G401 (cell line): ENCODE results near the gene BRSK1. TPM values are rescaled to one million over a fixed set of nuclear protein-coding genes. Genes with fewer than 3 reads are reported as not detected.
A peak's percentile ranks its signal among the peaks of the same experiment; 100 is the strongest.
"Not testable (repeated sequence)": the region's sequence is repeated elsewhere in the genome, so short reads cannot be mapped to it uniquely, and the experiment has no call there.

ENCODE experiments used
- DNase-seq: peaks from one replicate; pipeline ENCODE4 v3.0.0-alpha.2; 2015; ENCODE audit warnings: low spot score
- in situ Hi-C: cut with HindIII; loops from 2 replicates; pipeline ENCODE4 v1.10.0; 2016; ENCODE audit warnings: low sequenced_read_pairs, mixed read lengths
- total RNA-seq: library from RNA; depleted of rRNA; stranded (reverse); fragments of >200 nt; shearing (Covaris generic); gene quantifications from 2 replicates; pipeline ENCODE4 v1.2.3, GENCODE V29; 2014

BRSK1 gene
- total RNA-seq, 1 experiment from 2014 or later = 8.9 TPM

DNA sequence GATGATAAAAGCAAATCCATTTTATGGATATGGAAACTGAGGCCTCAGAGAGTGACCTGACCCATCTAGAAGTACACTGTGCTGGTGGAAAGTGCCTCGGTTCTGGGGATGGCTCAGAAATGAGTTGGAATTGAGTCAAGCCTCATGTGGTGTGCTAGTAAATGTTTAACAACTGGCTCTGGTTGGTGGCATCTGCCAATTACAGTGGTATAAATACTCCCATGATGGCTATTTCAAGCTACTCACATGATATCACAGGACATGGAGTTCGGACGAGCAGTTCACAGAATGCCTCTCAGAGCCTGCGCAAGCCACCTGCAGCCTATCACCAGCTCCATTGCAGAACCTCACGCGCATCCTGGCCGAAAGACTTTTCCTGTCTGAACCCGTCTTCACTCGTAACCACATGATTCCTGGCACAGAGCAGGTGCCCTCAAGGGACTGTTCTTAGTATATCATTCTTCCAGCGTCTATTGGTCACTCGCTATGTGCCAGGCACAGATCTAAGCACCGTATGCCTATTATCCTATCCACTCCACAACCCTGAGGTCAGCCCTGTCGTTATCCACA is 32.2 kb downstream of the BRSK1 start:
- in situ Hi-C loops = no loop called here

DNA sequence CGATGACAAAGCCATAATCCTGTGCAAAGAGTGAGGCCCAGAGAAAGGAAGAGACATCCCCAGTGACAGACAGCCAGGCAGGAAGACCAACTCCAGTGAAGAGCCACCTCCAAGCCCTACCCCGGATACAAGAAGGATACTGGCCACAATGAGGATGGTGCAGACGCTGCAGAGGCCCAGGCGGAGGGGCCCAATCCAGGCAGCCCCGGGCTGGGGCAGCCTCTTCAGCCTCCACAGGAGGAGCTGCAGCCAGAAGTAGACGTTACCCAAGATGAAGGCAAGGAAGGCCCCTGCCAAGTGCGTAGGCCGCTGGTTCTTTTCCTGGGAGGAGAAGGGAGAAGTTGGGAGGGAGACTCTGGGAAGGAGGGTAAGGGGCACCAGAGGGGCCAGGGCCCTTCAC is 32.8 kb downstream of the BRSK1 start:
- no peak for DNase-seq
- in situ Hi-C loops = no loop called here

More for the DNA sequence above, 32.2 kb downstream of the BRSK1 start:
- no peak for DNase-seq

GRCh38 chr19:55319785-55320184 is 36.0 kb downstream of the BRSK1 start:
- in situ Hi-C loops = no loop called here
- peak; percentile 79 for DNase-seq

GRCh38 chr19:55320844-55321419 is 37.1 kb downstream of the BRSK1 start:
- no peak for DNase-seq
- in situ Hi-C loops = no loop called here

GRCh38 chr19:55321466-55322137 is 37.8 kb downstream of the BRSK1 start:
- DNase-seq = no peak
- in situ Hi-C loops = no loop called here

DNA sequence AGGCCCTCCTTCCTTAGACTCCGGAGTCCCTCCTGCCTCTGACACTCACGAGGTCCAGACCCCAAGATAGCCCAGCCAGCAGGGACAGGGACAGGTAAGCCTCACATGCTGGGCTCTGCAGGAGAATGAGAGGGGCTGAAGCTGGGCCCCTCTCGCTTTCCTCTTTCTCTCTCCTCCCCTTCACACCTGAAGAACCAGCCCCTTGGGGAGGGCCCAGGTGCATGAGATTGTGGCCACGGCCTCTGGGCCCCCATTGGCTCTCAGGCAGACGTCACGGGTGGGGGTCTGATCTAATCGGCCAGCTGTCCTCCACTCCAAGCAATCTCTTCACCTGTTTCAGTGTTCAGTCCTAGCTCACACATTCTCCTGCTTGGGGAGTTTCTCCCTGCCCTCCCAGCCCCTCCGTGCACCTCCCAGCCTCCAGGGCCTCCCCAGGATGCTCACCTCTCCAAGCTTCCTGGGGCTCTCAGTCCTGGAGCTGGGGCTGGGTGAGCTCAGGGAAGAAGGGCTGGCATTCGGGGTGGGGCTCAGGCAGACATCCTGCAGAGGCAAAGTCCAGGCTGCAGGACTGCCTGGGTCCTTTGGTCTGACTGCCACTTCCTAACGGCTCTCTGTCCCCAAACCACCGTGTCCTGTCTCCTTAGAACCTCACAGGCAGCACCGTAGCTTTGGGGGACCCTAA is 38.5 kb downstream of the BRSK1 start:
- in situ Hi-C loops = no loop called here
- DNase-seq = no peak

DNA sequence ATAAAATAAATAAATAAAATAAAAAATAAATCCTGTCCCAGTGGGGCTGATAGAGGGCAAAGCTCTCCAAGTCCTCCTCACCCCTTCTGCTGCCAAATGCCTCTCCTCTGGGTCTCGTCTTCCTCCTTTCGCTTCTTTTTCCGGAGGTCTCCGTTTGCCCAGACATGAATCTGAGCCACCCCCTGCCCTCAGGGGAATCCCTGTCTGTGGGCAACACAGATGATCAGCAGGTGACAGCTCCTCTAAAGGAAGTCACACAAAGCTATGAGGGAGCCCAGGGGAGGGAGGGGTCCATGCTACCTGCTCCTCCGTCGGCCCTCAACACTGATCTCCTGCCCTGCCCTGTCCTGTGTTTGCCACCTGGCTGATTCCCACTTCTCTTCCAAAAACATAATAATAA is 40.9 kb downstream of the BRSK1 start:
- DNase-seq = no peak
- in situ Hi-C loops = no loop called here

DNA sequence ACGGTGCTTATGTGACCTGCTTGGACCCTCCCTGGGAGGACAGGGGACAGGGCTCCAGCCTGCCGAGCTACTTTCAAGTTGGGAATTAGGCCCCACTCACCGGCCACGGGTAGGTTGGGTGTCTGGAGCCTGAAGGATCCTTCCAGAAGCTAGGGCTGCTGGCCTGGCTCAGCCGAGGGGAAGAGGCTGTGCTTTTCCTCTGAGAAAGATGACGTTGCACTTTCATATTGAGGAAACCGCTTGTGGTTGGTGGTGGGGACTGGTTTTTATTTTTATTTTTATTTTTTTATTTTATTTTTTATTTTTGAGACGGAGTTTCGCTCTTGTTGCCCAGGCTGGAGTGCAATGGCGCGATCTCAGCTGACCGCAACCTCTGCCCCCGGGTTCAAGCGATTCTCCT is 41.4 kb downstream of the BRSK1 start, which contains the start of gene TMEM150B:
Gene TMEM150B (minus strand): TSS at position 170 of the 400 bp plus-strand sequence. CDS start 4,305 bp downstream, outside the sequence.
- DNase-seq = no peak
- in situ Hi-C loops = no loop called here

- DNase-seq, in situ Hi-C loops: not testable (repeated sequence)
Observed at GRCh38 chr19:55328774-55329318, 45.0 kb downstream of the BRSK1 start.

- in situ Hi-C loops = not testable (repeated sequence)
Observed at GRCh38 chr19:55329791-55330190, 46.0 kb downstream of the BRSK1 start.

GRCh38 chr19:55333870-55334269 is 50.1 kb downstream of the BRSK1 start:
- no peak for DNase-seq
- in situ Hi-C loops = no loop called here

More at GRCh38 chr19:55329791-55330190, 46.0 kb downstream of the BRSK1 start:
- DNase-seq = not testable (repeated sequence)

- in situ Hi-C loops = no loop called here
- DNase-seq = no peak
Observed at GRCh38 chr19:55336101-55336500, 52.3 kb downstream of the BRSK1 start.

GRCh38 chr19:55339105-55339888 is 55.5 kb downstream of the BRSK1 start, which contains the start of gene KMT5C:
Gene KMT5C, plus strand, starts transcription at chr19:55339876. Its CDS starts 2,061 bp downstream, at chr19:55341937.
- DNase-seq = peak; percentile 100
- in situ Hi-C loops = no loop called here

- no peak for DNase-seq
- in situ Hi-C loops = loop anchor here (10.0 kb wide), 1 partner anchor 165 kb away; no protein-coding TSS in a partner anchor
Observed at GRCh38 chr19:55339889-55340783, 56.3 kb downstream of the BRSK1 start.

DNA sequence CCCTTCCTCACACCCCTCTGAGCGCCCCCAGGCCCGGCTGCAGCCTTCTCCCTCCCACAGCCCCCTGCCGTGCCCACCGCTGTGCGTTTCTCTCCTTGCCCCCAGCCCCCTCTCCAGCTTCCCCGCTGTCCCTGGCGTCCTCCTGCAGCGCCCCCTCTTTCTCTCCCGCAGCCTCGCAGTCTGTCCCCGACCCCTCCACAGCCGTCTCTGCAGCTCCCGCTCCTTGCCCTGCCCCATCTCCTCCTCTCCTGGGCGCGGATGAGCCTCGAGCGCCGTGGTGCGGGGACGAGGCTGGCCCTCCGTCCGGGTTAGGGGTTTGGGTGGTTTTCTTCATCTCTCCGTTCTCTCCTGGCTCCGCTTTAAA is 57.0 kb downstream of the BRSK1 start:
- in situ Hi-C loops = loop anchor here (10.0 kb wide), 1 partner anchor 166 kb away; no protein-coding TSS in a partner anchor
- no peak for DNase-seq

- DNase-seq = peak; percentile 66
- in situ Hi-C loops = loop anchor here (10.0 kb wide), 1 partner anchor 166 kb away; no protein-coding TSS in a partner anchor
Observed at GRCh38 chr19:55341171-55341588, 57.4 kb downstream of the BRSK1 start.

DNA sequence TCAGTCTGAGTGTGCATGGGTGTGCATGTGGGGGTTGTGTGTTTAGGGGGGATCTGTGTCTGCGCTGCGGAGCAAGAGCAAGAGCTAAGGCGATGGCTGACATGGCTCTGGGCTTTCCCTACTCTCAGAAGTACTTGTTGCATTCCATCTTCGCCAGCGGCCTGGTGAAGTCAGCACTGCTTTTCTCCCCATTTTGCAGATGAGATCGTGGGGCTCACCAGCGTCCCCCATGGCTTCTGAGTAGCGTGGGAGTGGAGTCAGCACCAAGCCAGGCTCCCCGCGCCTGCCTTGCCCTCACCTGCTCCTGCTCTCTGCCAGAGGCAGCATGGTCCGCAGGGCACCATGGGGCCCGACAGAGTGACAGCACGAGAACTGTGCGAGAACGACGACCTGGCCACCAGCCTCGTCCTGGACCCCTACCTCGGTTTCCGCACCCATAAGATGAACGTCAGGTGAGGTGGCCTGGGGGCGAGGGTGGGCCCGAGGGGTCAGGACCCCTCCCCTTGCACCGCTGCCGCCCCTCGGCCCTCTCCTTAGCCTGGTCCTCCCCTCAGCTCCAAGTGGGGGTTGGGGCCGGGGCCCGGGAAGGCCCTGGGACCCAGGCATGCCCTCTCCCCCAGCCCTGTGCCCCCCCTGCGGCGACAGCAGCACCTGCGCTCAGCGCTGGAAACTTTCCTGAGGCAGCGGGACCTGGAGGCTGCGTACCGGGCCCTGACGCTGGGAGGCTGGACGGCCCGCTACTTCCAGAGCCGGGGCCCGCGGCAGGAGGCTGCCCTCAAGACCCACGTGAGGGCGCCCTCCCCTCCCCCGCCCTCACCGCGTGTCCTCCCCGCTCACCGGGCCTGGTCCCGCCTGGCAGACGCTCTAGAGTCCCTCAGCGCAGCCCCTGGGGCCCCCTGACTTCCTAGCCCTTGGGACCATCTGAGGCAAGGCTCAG is 58.1 kb downstream of the BRSK1 start:
- no peak for DNase-seq
- in situ Hi-C loops = loop anchor here (10.0 kb wide), 1 partner anchor 167 kb away; no protein-coding TSS in a partner anchor
